HepG2 (cell line): ENCODE measurements around the gene DPEP3. TPM values are rescaled to one million over a fixed set of nuclear protein-coding genes. Genes with fewer than 3 reads are reported as not detected.

Experiments
- BATF2 ChIP-seq: sonication (generic); formaldehyde crosslinking; IDR thresholded peaks from 2 replicates; pipeline ENCODE4 v1.8.0; 2022; ENCODE audit warnings: mild to moderate bottlenecking, missing genetic modification reagents, moderate library complexity
- BORCS8-MEF2B ChIP-seq: sonication (generic); formaldehyde crosslinking; IDR thresholded peaks from 2 replicates; pipeline ENCODE4 v1.8.0; 2022; ENCODE audit warnings: mild to moderate bottlenecking, missing genetic modification reagents
- CENPT ChIP-seq: sonication (generic); formaldehyde crosslinking; IDR thresholded peaks from 2 replicates; pipeline ENCODE4 v1.8.0; 2022; ENCODE audit warnings: low read depth, mild to moderate bottlenecking, moderate library complexity, missing genetic modification reagents
- FLYWCH1 ChIP-seq: sonication (generic); formaldehyde crosslinking; IDR thresholded peaks from 2 replicates; pipeline ENCODE4 v1.8.1; 2023; ENCODE audit warnings: mild to moderate bottlenecking, missing genetic modification reagents
- MXD3 ChIP-seq: IDR thresholded peaks from 2 replicates; pipeline ENCODE4 v1.6.1; 2016; ENCODE audit warnings: mild to moderate bottlenecking, missing biosample characterization, missing genetic modification reagents
- PHB2 ChIP-seq: fragments of 450-650 bp; IDR thresholded peaks from 2 replicates; pipeline ENCODE4 v1.6.1; 2018; ENCODE audit not compliant: partially characterized antibody
- PRPF4 ChIP-seq: fragments of 200-400 bp; formaldehyde crosslinking; IDR thresholded peaks from 2 replicates; pipeline ENCODE4 v1.6.1; 2016; ENCODE audit warnings: low read length, low read depth; ENCODE audit not compliant: poor library complexity, severe bottlenecking
- SALL2 ChIP-seq: sonication (generic); formaldehyde crosslinking; IDR thresholded peaks from 2 replicates; pipeline ENCODE4 v1.8.1; 2023; ENCODE audit warnings: mild to moderate bottlenecking, missing genetic modification reagents, inconsistent platforms
- SAP130 ChIP-seq: IDR thresholded peaks from 2 replicates; pipeline ENCODE4 v1.6.1; 2016; ENCODE audit warnings: low read depth
- ZBTB14 ChIP-seq: sonication (generic); formaldehyde crosslinking; IDR thresholded peaks from 2 replicates; pipeline ENCODE4 v1.4.0; 2020; ENCODE audit warnings: missing genetic modification reagents
- ZNF430 ChIP-seq: sonication (generic); formaldehyde crosslinking; IDR thresholded peaks from 2 replicates; pipeline ENCODE4 v1.9.0; 2021; ENCODE audit warnings: mild to moderate bottlenecking, missing genetic modification reagents
- ZNF503 ChIP-seq: sonication (generic); formaldehyde crosslinking; IDR thresholded peaks from 2 replicates; pipeline ENCODE4 v1.4.0; 2020; ENCODE audit warnings: missing genetic modification reagents
- ZNF724P ChIP-seq: sonication (generic); formaldehyde crosslinking; IDR thresholded peaks from 2 replicates; pipeline ENCODE4 v1.8.0; 2022; ENCODE audit warnings: missing genetic modification reagents, borderline replicate concordance
- ZNF737 ChIP-seq: sonication (generic); formaldehyde crosslinking; IDR thresholded peaks from 2 replicates; pipeline ENCODE4 v1.5.0; 2020; ENCODE audit warnings: missing genetic modification reagents, mild to moderate bottlenecking, borderline replicate concordance
- ZSCAN12 ChIP-seq: sonication (generic); formaldehyde crosslinking; IDR thresholded peaks from 2 replicates; pipeline ENCODE4 v1.9.0; 2021; ENCODE audit warnings: mild to moderate bottlenecking, missing genetic modification reagents
- ZSCAN20 ChIP-seq: sonication (generic); formaldehyde crosslinking; IDR thresholded peaks from 2 replicates; pipeline ENCODE4 v1.4.0; 2020; ENCODE audit warnings: missing genetic modification reagents, mild to moderate bottlenecking, borderline replicate concordance
- ZSCAN25 ChIP-seq: sonication (generic); formaldehyde crosslinking; IDR thresholded peaks from 2 replicates; pipeline ENCODE4 v1.8.0; 2022; ENCODE audit warnings: mild to moderate bottlenecking, missing genetic modification reagents
- polyA plus RNA-seq, 8 experiments: library from polyadenylated mRNA; depleted of rRNA in 3 of 8; stranded (reverse) in 7 of 8; unstranded in 1 of 8; fragments of >200 nt; fragmentation: Illumina TruSeq in 4 of 8; extraction: Trizol in 4 of 8; gene quantifications; 2 replicates each; pipeline versions ENCODE4 v1.2.1 to v1.2.3, GENCODE V29; 2011 to 2016; ENCODE audit warnings: low read depth in 4 of 8, missing spikeins in 1 of 8, mixed read lengths in 1 of 8; ENCODE audit not compliant: insufficient read depth in 1 of 8
- total RNA-seq, 5 experiments: library from RNA; depleted of rRNA; stranded (reverse); fragments of >200 nt; fragmentation: Illumina TruSeq; extraction: Trizol; gene quantifications; 2 replicates each; pipeline ENCODE4 v1.2.3, GENCODE V29; 2016; ENCODE audit warnings: low read depth in 1 of 5
- TF ChIP-seq, protein P1 (sequence below): sonication (generic); formaldehyde crosslinking; IDR thresholded peaks from 2 replicates; pipeline ENCODE4 v1.5.1; 2020; ENCODE audit warnings: mild to moderate bottlenecking, missing genetic modification reagents, moderate library complexity
- TF ChIP-seq, protein P2 (sequence below): sonication (generic); formaldehyde crosslinking; IDR thresholded peaks from 2 replicates; pipeline ENCODE4 v1.5.1; 2020; ENCODE audit warnings: mild to moderate bottlenecking, missing genetic modification reagents
- TF ChIP-seq, protein P3 (sequence below), 2 experiments: fragments of 450-650 bp in 1 of 2; sonication (generic) in 1 of 2; formaldehyde crosslinking; IDR thresholded peaks; 2 replicates each; pipeline versions ENCODE4 v1.5.0 to v1.8.0; 2020 to 2022; ENCODE audit warnings: mild to moderate bottlenecking in 1 of 2, missing genetic modification reagents in 1 of 2

The DPEP3 gene
- total and polyA plus RNA-seq, 2 of the 13 experiments (the other 11 are each of a cell fraction or from before 2014, with no cell fraction given): not detected

DNA sequence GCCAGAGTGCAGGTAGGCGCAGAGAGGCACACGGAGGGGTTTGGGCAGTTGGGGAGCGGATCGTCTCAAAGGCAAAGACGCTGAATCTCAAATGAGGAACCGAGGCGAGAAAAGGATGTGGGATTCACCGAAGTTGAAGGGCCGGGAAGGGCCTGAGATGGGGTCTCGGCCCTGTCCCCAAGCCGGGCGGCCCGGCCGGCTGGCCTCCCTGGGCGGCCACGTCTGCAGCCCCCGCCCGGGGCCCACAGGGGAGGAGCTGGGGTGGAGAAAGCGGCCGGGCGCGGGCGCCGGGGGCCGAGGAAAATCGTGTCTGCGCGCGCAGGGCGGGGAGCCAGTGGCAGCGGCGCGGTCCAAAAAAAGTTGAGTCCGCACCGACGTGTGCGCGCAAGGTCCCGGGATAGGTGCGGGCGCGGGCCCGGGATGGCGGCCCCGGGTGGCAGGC is 12.3 kb downstream of the DPEP3 start (continued):
- TF ChIP-seq CENPT (CRISPR knock-in tag) (no peak), PHB2 (no peak), ZNF430 (CRISPR knock-in tag) (no peak), MXD3 (CRISPR knock-in tag) (no peak), ZSCAN12 (CRISPR knock-in tag) (0 out of 2 replicates have a peak, but pooled peaks have one; percentile 19), SAP130 (no peak), BORCS8-MEF2B (no peak), BATF2 (CRISPR knock-in tag) (peak; percentile 8; the same call in 1 of the 2 replicates), ZSCAN25 (CRISPR knock-in tag) (no peak), ZBTB14 (CRISPR knock-in tag) (peak; percentile 71), ZNF503 (CRISPR knock-in tag) (0 out of 2 replicates have a peak, but pooled peaks have one; percentile 6), ZNF724P (no peak), FLYWCH1 (CRISPR knock-in tag) (no peak), ZSCAN20 (CRISPR knock-in tag) (peak; percentile 31; the same call in 1 of the 2 replicates), PRPF4 (no peak), SALL2 (CRISPR knock-in tag) (no peak), ZNF737 (0 out of 2 replicates have a peak, but pooled peaks have one; percentile 57)
- TF ChIP-seq, protein P1, sequence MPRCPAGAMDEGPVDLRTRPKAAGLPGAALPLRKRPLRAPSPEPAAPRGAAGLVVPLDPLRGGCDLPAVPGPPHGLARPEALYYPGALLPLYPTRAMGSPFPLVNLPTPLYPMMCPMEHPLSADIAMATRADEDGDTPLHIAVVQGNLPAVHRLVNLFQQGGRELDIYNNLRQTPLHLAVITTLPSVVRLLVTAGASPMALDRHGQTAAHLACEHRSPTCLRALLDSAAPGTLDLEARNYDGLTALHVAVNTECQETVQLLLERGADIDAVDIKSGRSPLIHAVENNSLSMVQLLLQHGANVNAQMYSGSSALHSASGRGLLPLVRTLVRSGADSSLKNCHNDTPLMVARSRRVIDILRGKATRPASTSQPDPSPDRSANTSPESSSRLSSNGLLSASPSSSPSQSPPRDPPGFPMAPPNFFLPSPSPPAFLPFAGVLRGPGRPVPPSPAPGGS (CRISPR knock-in tag): peak; percentile 32; the same call in 1 of the 2 replicates
- TF ChIP-seq, protein P2, sequence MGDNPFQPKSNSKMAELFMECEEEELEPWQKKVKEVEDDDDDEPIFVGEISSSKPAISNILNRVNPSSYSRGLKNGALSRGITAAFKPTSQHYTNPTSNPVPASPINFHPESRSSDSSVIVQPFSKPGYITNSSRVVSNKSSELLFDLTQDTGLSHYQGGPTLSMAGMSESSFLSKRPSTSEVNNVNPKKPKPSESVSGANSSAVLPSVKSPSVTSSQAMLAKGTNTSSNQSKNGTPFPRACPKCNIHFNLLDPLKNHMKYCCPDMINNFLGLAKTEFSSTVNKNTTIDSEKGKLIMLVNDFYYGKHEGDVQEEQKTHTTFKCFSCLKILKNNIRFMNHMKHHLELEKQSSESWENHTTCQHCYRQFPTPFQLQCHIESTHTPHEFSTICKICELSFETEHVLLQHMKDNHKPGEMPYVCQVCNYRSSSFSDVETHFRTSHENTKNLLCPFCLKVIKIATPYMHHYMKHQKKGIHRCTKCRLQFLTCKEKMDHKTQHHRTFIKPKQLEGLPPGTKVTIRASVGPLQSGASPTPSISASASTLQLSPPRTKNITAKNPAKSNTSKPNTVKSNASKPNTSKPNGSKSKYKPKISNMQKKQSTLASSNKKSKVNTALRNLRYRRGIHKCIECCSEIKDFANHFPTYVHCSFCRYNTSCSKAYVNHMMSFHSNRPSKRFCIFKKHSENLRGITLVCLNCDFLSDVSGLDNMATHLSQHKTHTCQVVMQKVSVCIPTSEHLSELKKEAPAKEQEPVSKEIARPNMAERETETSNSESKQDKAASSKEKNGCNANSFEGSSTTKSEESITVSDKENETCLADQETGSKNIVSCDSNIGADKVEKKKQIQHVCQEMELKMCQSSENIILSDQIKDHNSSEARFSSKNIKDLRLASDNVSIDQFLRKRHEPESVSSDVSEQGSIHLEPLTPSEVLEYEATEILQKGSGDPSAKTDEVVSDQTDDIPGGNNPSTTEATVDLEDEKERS (CRISPR knock-in tag): no peak
- TF ChIP-seq, protein P3, sequence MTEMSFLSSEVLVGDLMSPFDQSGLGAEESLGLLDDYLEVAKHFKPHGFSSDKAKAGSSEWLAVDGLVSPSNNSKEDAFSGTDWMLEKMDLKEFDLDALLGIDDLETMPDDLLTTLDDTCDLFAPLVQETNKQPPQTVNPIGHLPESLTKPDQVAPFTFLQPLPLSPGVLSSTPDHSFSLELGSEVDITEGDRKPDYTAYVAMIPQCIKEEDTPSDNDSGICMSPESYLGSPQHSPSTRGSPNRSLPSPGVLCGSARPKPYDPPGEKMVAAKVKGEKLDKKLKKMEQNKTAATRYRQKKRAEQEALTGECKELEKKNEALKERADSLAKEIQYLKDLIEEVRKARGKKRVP (CRISPR knock-in tag; IDR thresholded peaks at IDR 0.05): no peak
